Uterus (tissue), 2 donors: ENCODE measurements around the gene CDH13.

Experiments used
- POLR2A ChIP-seq, 2 donors: fragments of 450-650 bp; IDR thresholded peaks; one replicate each; pipeline ENCODE4 v1.6.1; 2016; ENCODE audit warnings: antibody characterized with exemption in 2 of 2, mild to moderate bottlenecking in 1 of 2, moderate library complexity in 1 of 2
- TF ChIP-seq, protein P1 (sequence below), 4 experiments: fragments of 200-600 bp in 2 of 4; fragments of 450-650 bp in 2 of 4; sonication (generic) in 2 of 4; IDR thresholded peaks; one replicate each; pipeline ENCODE4 v1.5.1; 2016 to 2019; ENCODE audit warnings: antibody characterized with exemption in 4 of 4, mild to moderate bottlenecking in 2 of 4, moderate library complexity in 1 of 4

- TF ChIP-seq, protein P1, sequence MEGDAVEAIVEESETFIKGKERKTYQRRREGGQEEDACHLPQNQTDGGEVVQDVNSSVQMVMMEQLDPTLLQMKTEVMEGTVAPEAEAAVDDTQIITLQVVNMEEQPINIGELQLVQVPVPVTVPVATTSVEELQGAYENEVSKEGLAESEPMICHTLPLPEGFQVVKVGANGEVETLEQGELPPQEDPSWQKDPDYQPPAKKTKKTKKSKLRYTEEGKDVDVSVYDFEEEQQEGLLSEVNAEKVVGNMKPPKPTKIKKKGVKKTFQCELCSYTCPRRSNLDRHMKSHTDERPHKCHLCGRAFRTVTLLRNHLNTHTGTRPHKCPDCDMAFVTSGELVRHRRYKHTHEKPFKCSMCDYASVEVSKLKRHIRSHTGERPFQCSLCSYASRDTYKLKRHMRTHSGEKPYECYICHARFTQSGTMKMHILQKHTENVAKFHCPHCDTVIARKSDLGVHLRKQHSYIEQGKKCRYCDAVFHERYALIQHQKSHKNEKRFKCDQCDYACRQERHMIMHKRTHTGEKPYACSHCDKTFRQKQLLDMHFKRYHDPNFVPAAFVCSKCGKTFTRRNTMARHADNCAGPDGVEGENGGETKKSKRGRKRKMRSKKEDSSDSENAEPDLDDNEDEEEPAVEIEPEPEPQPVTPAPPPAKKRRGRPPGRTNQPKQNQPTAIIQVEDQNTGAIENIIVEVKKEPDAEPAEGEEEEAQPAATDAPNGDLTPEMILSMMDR (IDR thresholded peaks at IDR 0.05): no peak
- no peak for TF ChIP-seq POLR2A (IDR thresholded peaks at IDR 0.05)
These were observed 67.6 kb downstream of the CDH13 start for GRCh38 chr16:82694239-82694874.
